Mucosa of gallbladder (tissue), 1 donor: ENCODE measurements around the gene GPC3. TPM values are rescaled to one million over a fixed set of nuclear protein-coding genes. Genes with fewer than 3 reads are reported as not detected.

Experiments
- DNase-seq: peaks from one replicate; pipeline ENCODE4 v3.0.0-alpha.2; 2020; ENCODE audit warnings: low spot score
- total RNA-seq: library from RNA; stranded (reverse); gene quantifications from one replicate; pipeline ENCODE4 v1.2.1, GENCODE V29; 2021
- donor health status: DM: no; HTN: no; CAD: no.

GPC3 gene
- total RNA-seq, 1 donor from 2014 or later = 44.7 TPM

GRCh38 chrX:133607419-133608348 is 377.7 kb downstream of the GPC3 start:
- DNase-seq = no peak

GRCh38 chrX:133606990-133607389 is 378.4 kb downstream of the GPC3 start:
- DNase-seq = no peak

- no peak for DNase-seq
These were observed 380.6 kb downstream of the GPC3 start for GRCh38 chrX:133604801-133605200.

- no peak for DNase-seq
These were observed 382.5 kb downstream of the GPC3 start for GRCh38 chrX:133602881-133603280.

- DNase-seq = no peak
These were observed 384.3 kb downstream of the GPC3 start for GRCh38 chrX:133601116-133601515.

- no peak for DNase-seq
These were observed 384.9 kb downstream of the GPC3 start for GRCh38 chrX:133600536-133600935.

- no peak for DNase-seq
These were observed 386.6 kb downstream of the GPC3 start for GRCh38 chrX:133598601-133599335.

- DNase-seq = no peak
These were observed 391.2 kb downstream of the GPC3 start for GRCh38 chrX:133594156-133594555.

GRCh38 chrX:133593531-133593930 is 391.9 kb downstream of the GPC3 start:
- no peak for DNase-seq

GRCh38 chrX:133590703-133591505 is 394.5 kb downstream of the GPC3 start:
- DNase-seq = no peak

- no peak for DNase-seq
These were observed 396.6 kb downstream of the GPC3 start for GRCh38 chrX:133588827-133589226.

- DNase-seq = no peak
These were observed 397.6 kb downstream of the GPC3 start for GRCh38 chrX:133587818-133588217.

GRCh38 chrX:133587071-133587470 is 398.3 kb downstream of the GPC3 start:
- no peak for DNase-seq

GRCh38 chrX:133586443-133586842 is 399.0 kb downstream of the GPC3 start:
- DNase-seq = no peak

- no peak for DNase-seq
These were observed 401.6 kb downstream of the GPC3 start for GRCh38 chrX:133583825-133584224.

- no peak for DNase-seq
These were observed 404.8 kb downstream of the GPC3 start for GRCh38 chrX:133580625-133581024.

GRCh38 chrX:133579631-133580030 is 405.8 kb downstream of the GPC3 start:
- DNase-seq = no peak

GRCh38 chrX:133576876-133577275 is 408.5 kb downstream of the GPC3 start:
- DNase-seq = no peak

GRCh38 chrX:133575501-133576136 is 409.8 kb downstream of the GPC3 start:
- DNase-seq = no peak

- DNase-seq = no peak
These were observed 410.7 kb downstream of the GPC3 start for GRCh38 chrX:133574716-133575115.

GRCh38 chrX:133570549-133570948 is 414.8 kb downstream of the GPC3 start:
- DNase-seq = no peak

GRCh38 chrX:133569217-133569616 is 416.2 kb downstream of the GPC3 start:
- DNase-seq = no peak
